Neural progenitor cell (in vitro differentiated cells): ENCODE results near the gene HMGB1. TPM values are rescaled to one million over a fixed set of nuclear protein-coding genes. Genes with fewer than 3 reads are reported as not detected.
"Not testable (repeated sequence)": the region's sequence is repeated elsewhere in the genome, so short reads cannot be mapped to it uniquely, and the experiment has no call there.

Experiments
- DNase-seq: peaks from one replicate; pipeline ENCODE4 v3.0.0-alpha.2; 2016; ENCODE audit warnings: low spot score
- H2AFZ ChIP-seq: fragments of 200-600 bp; sonication (generic); replicated peaks from 2 replicates; pipeline ENCODE4 v1.6.1; 2016; ENCODE audit warnings: antibody characterized with exemption
- H3F3A ChIP-seq: fragments of 200-600 bp; sonication (generic); 2 replicates; pipeline ENCODE4 v1.6.1; 2016; ENCODE audit warnings: antibody characterized with exemption, low read depth
- H3K27ac ChIP-seq: fragments of 200-600 bp; sonication (generic); 2 replicates; pipeline ENCODE4 v1.5.1; 2016; ENCODE audit warnings: mild to moderate bottlenecking
- H3K27me3 ChIP-seq: fragments of 200-600 bp; sonication (generic); 2 replicates; pipeline ENCODE4 v1.6.1; 2016; ENCODE audit warnings: mild to moderate bottlenecking, moderate library complexity
- H3K36me3 ChIP-seq: fragments of 200-600 bp; sonication (generic); 2 replicates; pipeline ENCODE4 v1.5.1; 2016
- H3K4me1 ChIP-seq: fragments of 200-600 bp; sonication (generic); 2 replicates; pipeline ENCODE4 v1.6.1; 2016; ENCODE audit warnings: mixed run types
- H3K4me2 ChIP-seq: fragments of 200-600 bp; sonication (generic); 2 replicates; pipeline ENCODE4 v1.6.1; 2016
- H3K4me3 ChIP-seq: fragments of 200-600 bp; sonication (generic); 2 replicates; pipeline ENCODE4 v1.5.1; 2016
- H3K79me2 ChIP-seq: fragments of 200-600 bp; sonication (generic); 2 replicates; pipeline ENCODE4 v1.6.1; 2016; ENCODE audit warnings: low read depth
- H3K9ac ChIP-seq: fragments of 200-600 bp; sonication (generic); 2 replicates; pipeline ENCODE4 v1.6.1; 2016
- H3K9me3 ChIP-seq: fragments of 200-600 bp; sonication (generic); 2 replicates; pipeline ENCODE4 v1.5.1; 2016; ENCODE audit warnings: low read depth
- H4K20me1 ChIP-seq: fragments of 200-600 bp; sonication (generic); 2 replicates; pipeline ENCODE4 v1.6.1; 2016; ENCODE audit warnings: low read depth
- H3K27ac Mint-ChIP-seq: 3 replicates; pipeline ENCODE4 v1.8.0; 2021; ENCODE audit warnings: mixed read lengths
- H3K27me3 Mint-ChIP-seq: 2 replicates; pipeline ENCODE4 v1.8.0; 2022; ENCODE audit warnings: low read depth, mild to moderate bottlenecking, inconsistent platforms, moderate library complexity, mixed read lengths; ENCODE audit not compliant: insufficient read depth
- H3K36me3 Mint-ChIP-seq: 3 replicates; pipeline ENCODE4 v1.8.0; 2021; ENCODE audit warnings: mixed read lengths
- H3K4me1 Mint-ChIP-seq: 3 replicates; pipeline ENCODE4 v1.8.0; 2021; ENCODE audit warnings: mixed read lengths
- H3K4me3 Mint-ChIP-seq: 3 replicates; pipeline ENCODE4 v1.8.0; 2021; ENCODE audit warnings: mild to moderate bottlenecking, moderate library complexity, mixed read lengths
- H3K9me3 Mint-ChIP-seq: 3 replicates; pipeline ENCODE4 v1.8.0; 2020; ENCODE audit warnings: mixed read lengths
- CTCF ChIP-seq: fragments of 200-600 bp; sonication (generic); IDR thresholded peaks from 2 replicates; pipeline ENCODE4 v1.5.1; 2017; ENCODE audit warnings: antibody characterized with exemption, mild to moderate bottlenecking
- EZH2 ChIP-seq: fragments of 200-600 bp; sonication (generic); IDR thresholded peaks from 2 replicates; pipeline ENCODE4 v1.6.1; 2017; ENCODE audit warnings: antibody characterized with exemption, mild to moderate bottlenecking, moderate library complexity
- EZH2phosphoT487 ChIP-seq: fragments of 200-600 bp; sonication (generic); IDR thresholded peaks from 2 replicates; pipeline ENCODE4 v1.6.1; 2017; ENCODE audit warnings: antibody characterized with exemption
- total RNA-seq: library from RNA; depleted of rRNA; stranded (reverse); fragments of >200 nt; gene quantifications from 2 replicates; pipeline ENCODE4 v1.2.3, GENCODE V29; 2015; ENCODE audit warnings: low replicate concordance

The HMGB1 gene
- total RNA-seq, 1 donor from 2014 or later = 1,493 TPM

GRCh38 chr13:30464496-30465342, 1.0 kb downstream of the HMGB1 start:
- H3K27ac Mint-ChIP-seq = peak overlapping the region; percentile 91
- Histone ChIP-seq H3K27me3 (no peaks in the 10 kb centered on the region), H3K36me3 (peaks cover 20% of the 10 kb centered on the region), H3K27ac (peak overlapping the region; percentile 83), H3K4me1 (peaks cover 19% of the 10 kb centered on the region), H3K79me2 (peaks cover 46% of the 10 kb centered on the region), H3F3A (peaks cover 44% of the 10 kb centered on the region), H3K9me3 (no peaks in the 10 kb centered on the region), H3K4me2 (peak overlapping the region; percentile 98), H4K20me1 (peaks cover 33% of the 10 kb centered on the region), H3K4me3 (peak overlapping the region; percentile 91), H3K9ac (peak overlapping the region; percentile 82), H2AFZ (no peak overlapping the region)
- DNase-seq = peak; percentile 86
- H3K4me1 Mint-ChIP-seq = peaks cover 38% of the 10 kb centered on the region
- peaks cover 9% of the 10 kb centered on the region for H3K27me3 Mint-ChIP-seq
- peaks cover 9% of the 10 kb centered on the region for H3K36me3 Mint-ChIP-seq
- H3K4me3 Mint-ChIP-seq = peak overlapping the region; percentile 95
- peaks cover 3% of the 10 kb centered on the region for H3K9me3 Mint-ChIP-seq
- no peak for TF ChIP-seq EZH2
- no peak for TF ChIP-seq EZH2phosphoT487
- no peak for TF ChIP-seq CTCF

GRCh38 chr13:30463787-30464495, 1.8 kb downstream of the HMGB1 start:
- H2AFZ ChIP-seq = no peak overlapping the region
- peak overlapping the region; percentile 95 for H3K4me3 Mint-ChIP-seq
- peak overlapping the region; percentile 82 for H3K9ac ChIP-seq
- no peak for TF ChIP-seq EZH2
- no peak for TF ChIP-seq CTCF
- no peak for TF ChIP-seq EZH2phosphoT487
- H3K9me3 ChIP-seq = no peaks in the 10 kb centered on the region
- peak overlapping the region; percentile 98 for H3K4me2 ChIP-seq
- peaks cover 50% of the 10 kb centered on the region for H3K79me2 ChIP-seq
- H3K4me1 Mint-ChIP-seq = peaks cover 38% of the 10 kb centered on the region
- peaks cover 27% of the 10 kb centered on the region for H3K36me3 ChIP-seq
- peak overlapping the region; percentile 93 for H3K27ac Mint-ChIP-seq
- H3K4me1 ChIP-seq = peaks cover 19% of the 10 kb centered on the region
- peak overlapping the region; percentile 91 for H3K4me3 ChIP-seq
- H3K36me3 Mint-ChIP-seq = peaks cover 11% of the 10 kb centered on the region
- peaks cover 41% of the 10 kb centered on the region for H4K20me1 ChIP-seq
- H3K9me3 Mint-ChIP-seq = peaks cover 3% of the 10 kb centered on the region
- peak overlapping the region; percentile 83 for H3K27ac ChIP-seq
- H3K27me3 Mint-ChIP-seq = peaks cover 9% of the 10 kb centered on the region
- no peaks in the 10 kb centered on the region for H3K27me3 ChIP-seq
- H3F3A ChIP-seq = peaks cover 51% of the 10 kb centered on the region
- DNase-seq = no peak

- Histone ChIP-seq H3K36me3 (peaks cover 31% of the 10 kb centered on the region), H3F3A (peaks cover 70% of the 10 kb centered on the region), H3K79me2 (peaks cover 45% of the 10 kb centered on the region), H4K20me1 (peaks cover 43% of the 10 kb centered on the region), H3K4me1 (peaks cover 12% of the 10 kb centered on the region), H3K4me2 (peak overlapping the region; percentile 39)
- H3K27ac ChIP-seq, H3K27ac Mint-ChIP-seq, H3K9ac ChIP-seq, H2AFZ ChIP-seq, H3K4me3 Mint-ChIP-seq, H3K27me3 ChIP-seq, H3K9me3 Mint-ChIP-seq, H3K9me3 ChIP-seq, H3K4me3 ChIP-seq: not testable (repeated sequence)
- H3K36me3 Mint-ChIP-seq = peaks cover 14% of the 10 kb centered on the region
- peak; percentile 16 for DNase-seq
- peaks cover 10% of the 10 kb centered on the region for H3K27me3 Mint-ChIP-seq
- H3K4me1 Mint-ChIP-seq = peaks cover 29% of the 10 kb centered on the region
- TF ChIP-seq CTCF = peak; percentile 33
Observed at GRCh38 chr13:30461279-30462066, 4.3 kb downstream of the HMGB1 start.
